CD1c-positive myeloid dendritic cell (primary cell): ENCODE results near the gene FREM3.
A peak's percentile ranks its signal among the peaks of the same experiment; 100 is the strongest.

Experiments
- DNase-seq: peaks from one replicate; pipeline ENCODE4 v3.0.0-alpha.2; 2016; ENCODE audit errors: extremely low spot score

Gene FREM3

DNA sequence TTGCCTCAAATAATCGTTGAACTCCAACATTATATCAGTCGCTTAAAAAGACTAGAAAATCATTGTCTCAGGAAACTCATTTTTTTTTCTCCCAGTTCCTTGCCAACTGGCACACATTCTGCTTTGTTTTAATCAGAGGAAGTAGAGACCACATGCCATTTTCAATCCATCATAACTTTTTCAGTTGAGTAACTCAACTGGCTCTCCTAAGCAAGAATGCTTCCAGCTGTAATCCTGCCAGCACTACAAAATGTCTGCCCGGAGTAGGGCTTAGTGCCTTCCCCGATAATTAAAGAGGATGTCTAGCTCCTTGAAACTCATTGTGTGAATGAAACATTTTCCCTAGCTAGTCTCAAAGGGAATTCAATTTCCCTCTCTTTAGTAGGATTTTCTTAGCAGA lies 33.0 kb downstream of the FREM3 start:
- DNase-seq, result no peak

DNA sequence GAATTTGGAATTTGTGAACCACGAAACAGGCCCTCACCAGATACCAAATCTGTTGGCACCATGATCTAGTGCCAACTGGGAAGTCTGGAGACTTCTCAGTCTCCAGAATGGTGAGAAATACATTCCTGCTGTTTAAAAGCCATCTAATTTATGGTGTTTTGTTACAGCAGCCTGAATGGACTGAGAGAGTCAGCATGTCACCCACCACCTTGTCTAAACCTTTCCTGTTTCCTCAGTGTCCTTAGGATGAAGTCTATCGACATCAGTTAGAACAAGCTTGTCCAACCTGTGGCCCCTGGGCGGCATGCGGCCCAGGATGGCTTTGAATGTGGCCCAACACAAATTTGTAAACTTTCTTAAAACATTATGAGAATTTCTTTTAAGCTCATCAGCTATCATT lies 42.1 kb downstream of the FREM3 start:
- DNase-seq, result no peak

DNA sequence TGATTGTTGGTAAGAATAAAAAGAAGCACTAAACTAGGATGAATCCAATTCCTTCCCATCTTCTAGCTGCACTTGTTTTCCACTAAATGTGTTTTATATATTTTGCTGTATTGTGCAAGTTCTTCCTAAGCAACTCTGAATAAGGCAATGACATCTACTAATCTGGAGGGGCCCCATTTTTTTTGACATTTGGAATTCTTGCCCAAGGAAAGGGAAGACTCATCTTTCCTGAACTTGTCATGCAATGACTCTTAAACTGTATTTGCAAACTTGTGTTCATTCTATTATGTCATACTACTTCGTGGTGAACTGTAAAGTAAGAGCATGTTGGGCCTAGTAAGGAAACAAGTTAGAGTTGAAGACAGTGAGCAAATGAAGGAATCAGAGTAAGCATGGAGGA lies 45.9 kb downstream of the FREM3 start:
- DNase-seq, result no peak

DNA sequence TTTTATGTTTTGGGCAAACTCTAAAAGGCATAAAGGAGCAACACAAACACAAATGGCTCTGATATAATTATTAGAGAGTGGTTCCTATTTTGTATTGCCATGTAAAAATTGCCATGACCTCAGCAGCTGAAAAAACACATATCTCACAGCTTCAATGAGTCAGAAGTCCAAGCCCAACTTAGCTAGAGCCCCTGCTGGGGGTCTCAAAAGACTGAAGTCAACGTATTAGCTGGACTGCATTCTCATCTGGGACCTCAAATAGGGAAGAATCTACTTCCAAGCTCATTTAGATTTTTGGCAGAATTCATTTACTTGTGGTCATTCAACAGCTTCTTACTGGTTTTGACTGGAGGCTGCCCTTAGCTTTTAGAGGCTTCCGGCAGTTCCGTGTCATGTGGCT lies 47.4 kb downstream of the FREM3 start:
- no peak for DNase-seq

DNA sequence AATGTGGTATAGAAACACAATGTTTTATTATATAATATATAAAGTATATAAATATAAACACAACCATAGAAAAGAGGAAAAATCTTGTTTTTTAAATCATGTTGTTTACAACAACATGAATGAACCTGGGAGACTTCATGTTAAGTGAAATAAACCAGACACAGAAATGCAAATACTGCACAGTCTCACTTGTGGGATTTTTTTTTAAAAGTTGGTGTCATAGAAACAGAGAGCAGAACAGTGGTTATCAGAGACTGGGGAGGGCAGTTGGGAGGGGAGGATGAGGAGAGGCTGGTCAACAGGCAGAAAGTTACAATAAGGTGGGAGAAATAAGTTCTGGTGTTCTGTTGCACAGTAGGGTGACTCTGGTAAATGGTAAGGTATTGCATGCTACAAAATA lies 57.1 kb downstream of the FREM3 start:
- DNase-seq, result no peak

DNA sequence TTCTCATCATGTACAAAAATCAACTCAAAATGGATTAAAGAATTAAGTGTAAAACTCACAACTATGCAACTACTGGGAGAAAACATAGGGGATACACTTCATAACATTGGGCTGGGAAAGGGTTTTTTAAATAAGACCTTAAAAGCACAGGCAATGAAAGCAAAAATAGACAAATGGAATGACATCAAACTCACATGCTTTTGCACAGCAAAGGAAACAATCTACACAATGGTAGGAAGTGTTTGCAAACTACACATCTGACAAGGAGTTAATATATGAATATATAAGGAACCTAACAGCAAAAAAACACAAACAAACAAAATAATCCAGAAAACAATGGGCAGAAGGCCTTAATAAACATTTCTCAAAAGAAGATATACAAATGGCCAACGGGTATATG lies 57.9 kb downstream of the FREM3 start:
- no peak for DNase-seq

DNA sequence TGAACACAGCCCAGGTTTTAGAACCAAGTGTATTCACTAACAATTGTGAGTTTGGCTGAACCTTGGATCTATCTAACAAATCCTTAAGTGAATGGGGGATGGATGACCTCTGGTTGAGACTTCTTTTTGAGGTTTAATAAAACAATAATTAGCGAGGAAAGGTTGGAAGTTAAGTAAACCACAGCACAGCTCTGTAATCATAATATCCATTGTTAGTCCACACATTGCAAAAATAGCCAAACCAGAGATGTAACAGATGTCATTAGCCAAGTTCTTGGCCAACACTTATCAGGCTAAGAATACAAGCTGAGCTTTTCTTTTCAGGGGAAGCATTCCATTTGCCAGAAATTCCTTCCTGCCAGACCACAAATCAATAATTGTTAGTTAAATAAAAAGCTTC lies 59.1 kb downstream of the FREM3 start:
- DNase-seq, result no peak

DNA sequence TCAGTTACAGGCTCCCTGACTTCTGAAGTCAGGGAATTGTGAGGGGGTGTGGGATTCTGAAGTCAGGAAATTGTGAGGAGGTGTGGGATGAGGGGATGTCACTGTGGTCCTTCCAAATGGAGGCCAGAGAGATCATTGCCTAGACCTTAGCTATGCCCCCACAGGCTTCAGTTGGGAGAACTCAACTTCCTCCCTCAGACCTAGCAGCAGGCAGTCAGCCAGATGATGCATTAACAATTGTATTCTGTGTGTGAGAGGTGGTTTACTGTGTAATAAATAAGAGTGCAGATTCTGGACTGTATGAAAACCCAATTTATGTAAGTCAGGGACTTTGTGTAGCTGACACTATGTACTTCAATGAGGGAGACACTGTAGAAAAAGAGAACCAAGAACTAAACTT lies 65.7 kb downstream of the FREM3 start:
- no peak for DNase-seq

DNA sequence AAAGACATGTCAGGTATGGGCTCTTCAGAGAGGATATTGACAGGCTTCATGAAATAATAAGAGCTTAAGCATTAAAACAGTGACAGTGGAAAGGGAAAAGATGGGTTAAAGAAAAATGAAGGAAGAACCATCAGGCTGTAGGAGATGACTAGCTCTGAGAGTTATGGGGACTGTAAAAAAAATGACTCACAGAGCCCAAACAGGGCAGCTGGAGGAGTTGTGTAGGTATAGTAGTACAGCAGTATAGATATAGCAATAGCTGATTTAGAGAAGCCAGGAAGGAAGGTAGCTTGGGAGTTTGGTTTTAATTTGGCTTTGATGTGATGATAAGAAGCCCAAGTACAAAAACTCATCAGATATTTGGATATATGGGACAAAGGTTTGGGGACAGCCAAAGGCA lies 66.6 kb downstream of the FREM3 start:
- no peak for DNase-seq

DNA sequence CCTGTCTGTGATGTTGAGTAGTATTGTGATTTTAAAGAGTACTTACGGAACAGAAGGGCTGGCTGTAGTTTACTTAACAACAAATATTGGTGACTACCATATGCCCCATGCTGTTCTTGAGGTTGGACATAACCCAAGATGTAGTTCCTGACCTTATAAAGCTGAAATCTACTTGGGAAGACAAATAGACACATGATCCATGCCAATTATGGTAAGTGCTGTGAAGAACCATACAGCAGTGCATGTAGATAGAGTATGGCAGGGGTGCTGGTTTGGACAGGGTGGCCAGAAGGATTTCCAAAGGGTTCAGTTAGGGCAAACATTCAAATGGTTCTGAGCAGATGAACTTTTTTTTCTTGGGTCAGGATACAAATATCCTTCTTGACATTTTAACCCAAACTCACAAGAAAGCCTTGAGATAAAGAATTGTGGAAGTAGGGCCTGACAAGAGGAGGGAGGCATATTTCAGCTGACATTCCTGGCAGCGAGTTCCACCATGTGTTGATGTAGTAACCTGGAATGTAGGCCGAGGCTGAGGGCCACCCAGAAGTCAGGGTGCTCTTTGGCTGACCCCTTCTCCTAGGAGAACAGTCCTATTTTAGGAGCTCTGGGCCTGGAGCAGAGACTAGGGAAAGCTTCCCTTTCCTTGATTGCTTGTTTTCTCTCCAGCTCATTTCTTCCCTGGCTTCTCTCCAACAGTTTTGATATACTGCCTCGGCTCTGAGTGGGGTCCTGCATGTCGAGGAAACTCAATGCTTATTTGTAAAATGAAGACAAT lies 74.2 kb downstream of the FREM3 start:
- no peak for DNase-seq

DNA sequence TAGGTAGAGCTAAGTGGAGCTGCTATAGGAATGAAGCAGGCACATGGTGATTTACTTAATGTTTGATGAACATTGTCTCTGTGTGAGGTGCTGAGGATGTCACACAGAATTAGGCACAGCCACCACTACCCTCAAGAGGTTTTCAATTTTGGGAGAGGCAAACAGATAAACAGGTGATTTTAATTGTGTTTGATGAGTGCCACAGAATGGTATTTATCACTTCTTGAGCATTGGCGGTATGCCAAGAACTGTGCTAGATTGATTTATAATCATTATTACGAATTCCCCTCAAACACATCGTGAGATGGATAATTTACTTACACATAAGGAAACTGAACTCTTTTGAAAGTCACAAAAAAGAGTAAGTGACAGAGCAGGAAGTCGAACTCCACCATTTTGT lies 74.8 kb downstream of the FREM3 start:
- DNase-seq, result no peak

DNA sequence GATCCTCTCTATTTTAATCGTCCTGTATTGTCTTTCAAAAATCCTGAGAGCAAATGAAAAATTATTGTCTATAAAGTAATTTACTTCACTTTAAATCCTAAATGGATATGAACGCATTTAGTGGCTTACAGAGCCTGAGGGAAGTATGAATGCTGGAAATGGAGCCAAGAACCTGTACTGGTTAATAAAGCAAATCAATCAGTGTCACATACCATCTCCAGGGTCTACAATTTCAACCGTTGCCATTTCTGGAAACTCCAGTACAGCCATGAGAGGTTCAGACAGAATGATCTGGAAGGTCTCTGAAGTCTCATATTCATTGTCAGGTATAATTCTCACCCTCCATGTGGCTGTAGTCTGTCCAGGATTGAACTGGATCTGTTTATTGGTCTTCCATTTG lies 76.6 kb downstream of the FREM3 start:
- DNase-seq, result no peak

DNA sequence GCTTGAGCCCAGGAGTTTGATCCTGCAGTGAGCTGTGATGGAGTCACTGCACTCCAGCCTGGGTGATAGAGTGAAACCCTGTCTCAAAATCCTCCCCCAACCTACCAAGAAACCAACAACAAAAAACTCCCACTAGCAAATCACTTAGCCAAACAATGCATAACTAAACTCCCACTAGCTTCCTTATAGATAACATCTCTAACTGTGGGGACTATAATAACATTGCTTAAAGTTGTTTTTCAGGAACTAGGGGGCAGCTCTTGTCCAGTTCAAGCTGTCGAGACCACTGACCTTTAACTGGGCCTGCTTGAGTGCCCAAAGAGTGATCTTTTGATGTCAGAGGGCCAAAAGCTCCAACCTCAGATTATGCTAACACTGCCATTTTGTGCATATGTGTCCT lies 81.7 kb downstream of the FREM3 start:
- DNase-seq, result no peak

DNA sequence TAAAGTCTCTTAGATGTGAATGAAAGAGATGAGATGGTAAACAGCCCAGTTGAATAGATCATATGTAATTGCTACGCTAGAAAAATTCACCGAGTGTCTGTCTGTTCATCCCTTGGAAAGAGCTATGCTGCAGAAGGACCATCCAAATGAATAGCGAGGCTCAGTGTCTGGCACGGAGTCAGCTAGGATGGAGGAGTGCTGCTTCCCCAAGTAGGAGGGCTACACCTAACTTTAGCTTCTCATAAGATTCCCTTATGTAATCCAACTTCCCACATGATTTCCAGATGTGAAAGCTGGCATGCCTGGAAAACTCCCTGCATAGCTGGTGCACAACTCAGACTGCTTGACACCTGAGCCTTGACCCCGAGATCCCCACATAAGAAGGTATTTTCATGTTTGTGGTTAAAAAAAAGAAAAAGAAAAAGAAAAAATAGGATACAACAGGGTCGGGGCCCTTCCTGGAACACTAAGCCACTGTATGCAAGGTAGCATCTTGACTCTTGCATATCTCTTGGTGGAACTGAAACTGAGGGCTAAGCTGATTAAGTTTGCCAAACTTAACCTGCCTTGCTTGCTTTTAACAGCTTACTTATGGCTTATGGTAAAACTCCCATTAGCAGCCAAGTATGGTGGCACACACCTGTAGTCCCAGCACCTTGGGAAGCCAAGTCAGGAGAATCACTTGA lies 82.3 kb downstream of the FREM3 start:
- no peak for DNase-seq

DNA sequence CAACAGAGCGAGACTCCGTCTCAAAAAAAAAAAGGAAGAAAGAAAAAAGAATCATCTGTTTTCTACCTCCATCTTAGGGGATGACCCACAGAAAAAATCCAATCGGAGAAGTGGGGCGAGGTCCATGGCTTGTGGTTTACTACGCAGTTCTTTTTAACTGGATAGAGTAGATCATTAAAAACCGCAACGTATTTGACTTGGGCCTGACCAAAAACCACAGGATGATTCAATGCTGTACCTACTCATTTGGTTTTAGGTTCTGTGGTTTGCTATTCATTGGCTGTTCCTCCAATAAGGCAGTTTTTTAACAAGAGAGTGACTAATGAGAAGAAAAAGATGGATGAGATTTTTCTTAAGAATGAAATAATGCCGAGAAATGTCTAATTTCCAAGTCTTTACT lies 83.7 kb downstream of the FREM3 start:
- peak; percentile 3 for DNase-seq

DNA sequence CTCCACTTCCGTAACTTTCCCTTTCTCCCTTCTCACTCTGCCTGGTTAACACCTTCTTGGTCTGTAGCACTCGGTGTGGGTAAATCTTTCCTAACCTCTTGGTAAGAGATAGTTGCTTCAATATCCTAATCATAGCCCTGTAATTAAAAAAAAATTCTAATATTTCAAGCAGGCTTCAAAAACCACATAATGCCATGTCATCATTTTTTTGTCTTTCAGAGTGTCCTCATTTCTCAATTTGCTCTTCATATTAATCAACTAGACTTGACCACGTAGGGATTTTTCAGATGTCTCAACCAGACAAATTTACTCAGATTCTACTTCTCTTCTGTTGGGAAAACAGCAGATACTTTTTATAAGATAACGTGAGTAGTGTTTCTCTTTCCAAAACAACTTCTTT lies 91.0 kb downstream of the FREM3 start:
- no peak for DNase-seq

DNA sequence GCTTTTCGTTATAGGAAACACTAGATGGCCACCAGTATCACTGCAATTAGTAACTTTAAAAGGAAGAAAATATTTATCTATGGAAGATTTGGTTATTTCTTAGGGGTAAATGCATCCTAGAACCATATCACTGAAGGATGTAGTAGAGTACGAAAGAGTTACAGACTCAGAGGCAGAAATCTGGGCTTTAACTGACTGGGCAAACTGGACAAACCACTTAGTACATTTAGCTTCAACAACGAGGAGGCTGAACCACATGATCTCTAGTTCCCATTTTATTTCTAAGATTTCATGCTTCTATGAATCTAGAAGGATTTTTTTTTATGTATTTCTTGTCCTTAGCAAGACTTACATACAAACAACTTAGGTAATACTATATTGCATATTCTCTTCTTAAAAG lies 94.0 kb downstream of the FREM3 start:
- no peak for DNase-seq

DNA sequence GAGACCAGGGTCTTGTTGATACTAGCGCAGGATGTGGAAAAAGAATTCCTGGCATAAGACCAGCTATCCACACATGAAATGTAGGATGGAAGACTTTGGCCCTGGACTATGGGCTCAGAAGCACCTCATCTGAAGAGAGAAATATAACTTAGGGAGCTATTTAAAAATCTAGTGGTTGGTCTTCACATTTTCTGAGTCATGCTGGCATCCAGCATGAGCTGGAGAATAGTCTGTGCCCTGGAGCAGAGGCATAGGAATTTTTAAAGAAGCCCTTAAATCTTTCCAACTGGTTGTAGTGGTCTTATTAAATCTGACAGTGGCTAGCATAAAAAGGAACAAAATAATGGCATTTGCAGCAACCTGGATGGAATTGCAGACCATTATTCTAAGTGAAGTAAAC lies 100.6 kb downstream of the FREM3 start:
- DNase-seq, result no peak

DNA sequence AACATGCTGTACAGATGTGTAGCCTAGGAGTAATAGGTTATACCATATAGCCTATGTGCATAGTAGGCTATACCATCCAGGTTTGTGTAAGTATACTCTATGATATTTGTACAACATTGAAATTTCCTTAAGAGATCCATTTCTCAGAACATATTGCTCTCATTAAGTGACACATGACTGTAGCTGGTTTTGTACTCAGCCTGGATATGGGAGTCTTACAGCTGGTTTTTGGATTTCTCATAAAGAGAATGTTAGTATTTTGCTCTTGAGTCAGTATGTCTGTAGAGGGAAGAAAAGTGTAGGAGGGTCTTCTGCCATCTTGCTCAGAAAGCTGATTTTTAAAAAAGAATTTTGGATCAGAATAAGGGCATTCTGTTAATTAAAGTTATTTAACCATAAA lies 101.7 kb downstream of the FREM3 start:
- DNase-seq, result no peak

DNA sequence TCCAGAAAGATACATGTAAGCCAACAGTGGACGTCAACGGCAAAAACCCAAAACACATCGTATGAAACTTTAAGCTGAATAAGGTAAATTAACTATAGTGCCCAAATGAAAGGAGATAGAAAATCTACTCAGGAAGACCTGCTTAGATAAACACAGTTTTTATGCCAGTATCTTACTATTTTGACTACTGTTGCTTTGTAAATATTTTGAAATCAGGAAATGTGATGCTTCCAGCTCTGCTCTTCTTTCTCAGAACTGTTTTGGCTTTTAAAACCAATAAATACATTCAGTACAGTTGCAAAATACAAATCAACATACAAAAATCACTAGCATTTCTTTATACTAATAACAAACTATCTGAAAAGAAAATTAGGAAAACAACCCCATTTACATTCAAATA lies 103.2 kb downstream of the FREM3 start:
- DNase-seq, result no peak

DNA sequence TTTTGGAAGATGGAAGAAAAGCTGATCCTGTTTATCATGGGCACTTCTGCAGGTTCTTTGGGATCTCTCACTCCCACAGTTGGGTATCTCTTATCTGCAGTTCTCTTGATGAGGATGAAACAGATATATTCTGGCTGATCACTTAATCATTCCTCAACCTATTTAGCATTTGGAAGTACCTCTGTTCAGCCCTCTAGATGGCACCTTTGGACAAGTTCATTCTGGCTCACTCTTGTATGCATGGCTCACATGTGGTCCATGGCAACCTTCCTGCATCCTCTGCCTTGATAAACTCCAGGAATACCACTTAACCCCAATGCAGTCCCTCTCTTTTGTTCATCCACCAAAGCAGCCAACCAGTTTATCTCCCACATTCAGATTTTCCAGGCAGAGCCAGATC lies 112.8 kb downstream of the FREM3 start:
- no peak for DNase-seq

DNA sequence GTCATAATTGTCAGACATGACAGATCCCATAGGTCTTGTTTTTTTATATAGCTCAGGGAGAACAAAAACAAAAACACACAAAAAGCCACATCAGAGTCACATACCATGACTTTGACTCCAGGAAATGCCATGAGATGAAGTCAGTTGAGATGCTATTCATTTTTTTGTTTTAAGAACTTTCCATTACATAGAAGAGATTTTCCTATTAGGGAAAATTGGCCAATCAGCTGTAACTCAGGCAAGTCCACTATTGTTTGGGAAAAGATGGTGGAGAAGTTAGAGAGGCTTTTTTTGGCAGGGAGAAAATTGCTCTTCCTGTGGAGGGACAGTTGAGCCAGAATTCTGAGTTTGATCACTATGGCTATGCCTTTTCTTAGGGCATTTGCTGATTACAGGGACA lies 114.4 kb downstream of the FREM3 start:
- no peak for DNase-seq

DNA sequence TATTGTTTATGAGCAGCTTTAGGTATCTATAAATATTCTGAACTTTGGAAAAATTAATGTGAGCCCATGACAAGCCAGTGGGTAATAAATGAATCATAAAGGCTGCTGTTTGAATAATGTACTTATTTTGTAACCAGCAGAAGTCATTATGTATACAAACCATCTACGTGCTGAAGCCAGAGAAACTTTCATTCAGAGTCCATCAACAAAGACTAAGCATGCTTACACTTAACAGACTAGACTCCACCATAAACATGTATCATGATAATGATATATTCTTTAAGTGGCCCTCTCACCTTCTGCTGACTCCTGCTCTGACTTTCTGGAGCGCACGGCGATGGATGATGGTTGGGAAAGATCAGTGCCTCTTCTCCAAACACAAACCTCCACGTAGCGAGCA lies 114.9 kb downstream of the FREM3 start:
- no peak for DNase-seq
